AG04450 (cell line): ENCODE measurements around the gene CDH19. TPM values are rescaled to one million over a fixed set of nuclear protein-coding genes. Genes with fewer than 3 reads are reported as not detected.

Experiments used
- CTCF ChIA-PET: fragments of 300-600, 350-600 bp; formaldehyde crosslinking; extraction: SDS; loops from one replicate; lab custom pipeline; 2022; ENCODE audit warnings: antibody characterized with exemption, inconsistent platforms; lab: Charles Lee
- POLR2A ChIA-PET: fragments of 350-600 bp; formaldehyde crosslinking; extraction: SDS; loops from one replicate; lab custom pipeline; 2021; ENCODE audit warnings: antibody characterized with exemption, inconsistent platforms; lab: Yijun Ruan, JAX
- DNase-seq: peaks from one replicate; pipeline ENCODE4 v3.0.0-alpha.2; 2011; ENCODE audit warnings: low read depth, low spot score
- H3K27ac ChIP-seq: one replicate; pipeline ENCODE4 v1.5.1; 2012; ENCODE audit warnings: low read depth, low read length, control low read depth
- H3K27me3 ChIP-seq: one replicate; pipeline ENCODE4 v1.6.0; 2012; ENCODE audit warnings: low read length; ENCODE audit not compliant: control insufficient read depth, insufficient read depth
- H3K4me3 ChIP-seq: 2 replicates; pipeline ENCODE4 v1.5.1; 2011; ENCODE audit warnings: mild to moderate bottlenecking, low read depth, low read length, control low read depth
- H3K9me3 ChIP-seq: 2 replicates; pipeline ENCODE4 v1.5.1; 2012; ENCODE audit warnings: low read length; ENCODE audit not compliant: control insufficient read depth, insufficient read depth
- polyA plus RNA-seq: library from polyadenylated mRNA; depleted of rRNA; stranded (reverse); fragments of >200 nt; gene quantifications from 2 replicates; pipeline ENCODE4 v1.2.3, GENCODE V29; 2011
- TF ChIP-seq, protein P1 (sequence below): IDR thresholded peaks from 2 replicates; pipeline ENCODE4 v1.5.1; 2011; ENCODE audit warnings: low read depth, low read length, control low read depth, inconsistent platforms

The CDH19 gene
- polyA plus RNA-seq, 1 experiment: not detected

DNA sequence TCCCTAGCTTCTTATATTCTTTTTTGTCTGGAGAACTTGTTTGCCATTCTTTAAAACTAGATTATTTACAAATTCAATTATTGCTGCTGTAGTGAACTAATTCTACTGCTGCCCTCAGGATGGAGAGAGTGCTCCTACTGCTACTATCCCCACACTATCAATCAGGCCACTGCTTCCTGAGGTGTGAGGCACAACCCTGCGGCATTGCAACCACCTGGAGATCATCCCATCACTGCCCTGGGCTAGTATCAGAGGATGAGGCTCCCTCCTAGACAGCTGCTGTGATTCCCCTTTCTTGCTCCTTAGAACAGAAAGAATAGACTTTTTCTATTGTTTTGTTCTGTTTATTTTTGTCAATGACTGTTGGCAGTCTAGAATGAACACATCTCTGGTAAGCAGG is 146.6 kb downstream of the CDH19 start:
- H3K4me3 ChIP-seq: no peak overlapping the region
- H3K9me3 ChIP-seq: peaks cover 4% of the 10 kb centered on the region; the same call in 1 of the 2 replicates
- TF ChIP-seq, protein P1, sequence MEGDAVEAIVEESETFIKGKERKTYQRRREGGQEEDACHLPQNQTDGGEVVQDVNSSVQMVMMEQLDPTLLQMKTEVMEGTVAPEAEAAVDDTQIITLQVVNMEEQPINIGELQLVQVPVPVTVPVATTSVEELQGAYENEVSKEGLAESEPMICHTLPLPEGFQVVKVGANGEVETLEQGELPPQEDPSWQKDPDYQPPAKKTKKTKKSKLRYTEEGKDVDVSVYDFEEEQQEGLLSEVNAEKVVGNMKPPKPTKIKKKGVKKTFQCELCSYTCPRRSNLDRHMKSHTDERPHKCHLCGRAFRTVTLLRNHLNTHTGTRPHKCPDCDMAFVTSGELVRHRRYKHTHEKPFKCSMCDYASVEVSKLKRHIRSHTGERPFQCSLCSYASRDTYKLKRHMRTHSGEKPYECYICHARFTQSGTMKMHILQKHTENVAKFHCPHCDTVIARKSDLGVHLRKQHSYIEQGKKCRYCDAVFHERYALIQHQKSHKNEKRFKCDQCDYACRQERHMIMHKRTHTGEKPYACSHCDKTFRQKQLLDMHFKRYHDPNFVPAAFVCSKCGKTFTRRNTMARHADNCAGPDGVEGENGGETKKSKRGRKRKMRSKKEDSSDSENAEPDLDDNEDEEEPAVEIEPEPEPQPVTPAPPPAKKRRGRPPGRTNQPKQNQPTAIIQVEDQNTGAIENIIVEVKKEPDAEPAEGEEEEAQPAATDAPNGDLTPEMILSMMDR: no peak
- POLR2A ChIA-PET: no interaction called here
- no peak overlapping the region for H3K27ac ChIP-seq
- CTCF ChIA-PET: no interaction called here
- DNase-seq: no peak
- no peaks in the 10 kb centered on the region for H3K27me3 ChIP-seq
